DND-41 (cell line): ENCODE results near the gene MTFMT.

Source experiments
- ATAC-seq: fragments of 200-7000 bp; cut with Tn5 transposase; 3 replicates; pipeline ENCODE4 v1.9.1; 2021; ENCODE audit warnings: low read depth; ENCODE audit not compliant: insufficient read depth
- DNase-seq: peaks from one replicate; pipeline ENCODE4 v3.0.0-alpha.2; 2020
- H2AFZ ChIP-seq: 2 replicates; pipeline ENCODE4 v1.6.0; 2012; ENCODE audit warnings: low read depth, low read length
- H3K27ac ChIP-seq: 2 replicates; pipeline ENCODE4 v1.5.1; 2012; ENCODE audit warnings: low read length, inconsistent platforms
- H3K27me3 ChIP-seq: fragments of 200-600 bp; sonication (generic); 2 replicates; pipeline ENCODE4 v1.6.0; 2012; ENCODE audit warnings: low read length, mild to moderate bottlenecking, inconsistent platforms; ENCODE audit not compliant: insufficient read depth, poor library complexity
- H3K36me3 ChIP-seq: 2 replicates; pipeline ENCODE4 v1.5.1; 2012; ENCODE audit warnings: low read length, inconsistent platforms; ENCODE audit not compliant: insufficient read depth
- H3K4me1 ChIP-seq: 2 replicates; pipeline ENCODE4 v1.5.1; 2012; ENCODE audit warnings: mild to moderate bottlenecking, low read length; ENCODE audit not compliant: insufficient read depth
- H3K4me2 ChIP-seq: 2 replicates; pipeline ENCODE4 v1.6.0; 2012; ENCODE audit warnings: mild to moderate bottlenecking, moderate library complexity, low read length, inconsistent platforms; ENCODE audit not compliant: insufficient read depth
- H3K4me3 ChIP-seq, 2 experiments: fragments of 200-600 bp in 1 of 2; shearing (Covaris generic) in 1 of 2; 2 replicates each; pipeline ENCODE4 v1.5.1; 2012 to 2016; ENCODE audit warnings: inconsistent platforms in 2 of 2, low read length in 2 of 2, mild to moderate bottlenecking in 2 of 2, low read depth in 1 of 2, moderate library complexity in 1 of 2
- H3K79me2 ChIP-seq: 2 replicates; pipeline ENCODE4 v1.6.0; 2012; ENCODE audit warnings: low read length, inconsistent platforms; ENCODE audit not compliant: insufficient read depth
- H3K9ac ChIP-seq: 2 replicates; pipeline ENCODE4 v1.6.0; 2012; ENCODE audit warnings: low read depth, mild to moderate bottlenecking, inconsistent platforms, low read length, moderate library complexity
- H3K9me3 ChIP-seq: 2 replicates; pipeline ENCODE4 v1.5.1; 2012; ENCODE audit warnings: low read length, moderate library complexity, mild to moderate bottlenecking, inconsistent platforms; ENCODE audit not compliant: insufficient read depth, severe bottlenecking
- H4K20me1 ChIP-seq: 2 replicates; pipeline ENCODE4 v1.6.0; 2012; ENCODE audit warnings: low read length; ENCODE audit not compliant: insufficient read depth
- CTCF ChIP-seq: IDR thresholded peaks from 2 replicates; pipeline ENCODE4 v1.5.1; 2012; ENCODE audit warnings: borderline replicate concordance, low read length, moderate library complexity, mild to moderate bottlenecking; ENCODE audit not compliant: poor library complexity, severe bottlenecking; ENCODE audit errors: extremely low read depth
- EZH2 ChIP-seq: IDR thresholded peaks from 3 replicates; pipeline ENCODE4 v1.6.1; 2012; ENCODE audit warnings: borderline replicate concordance, low read depth, mild to moderate bottlenecking, moderate library complexity, low read length, inconsistent platforms; ENCODE audit not compliant: severe bottlenecking

Gene MTFMT

GRCh38 chr15:65028921-65029735 lies at the start of gene MTFMT:
Gene MTFMT (minus strand): TSS chr15:65029639. CDS start chr15:65029613, 26 bp downstream.
- H3K4me2 ChIP-seq = peak within 1 kb of the TSS; percentile 93
- TF ChIP-seq EZH2 (no peak), CTCF (peak; percentile 17)
- H3K27me3 ChIP-seq = no peaks in the 10 kb centered on the region
- ATAC-seq (peak; percentile 96), DNase-seq (peak; percentile 91)
- peak within 1 kb of the TSS; percentile 63 for H3K27ac ChIP-seq
- peaks cover 18% of the 10 kb centered on the region for H3K4me1 ChIP-seq
- H3K9ac ChIP-seq = peak within 1 kb of the TSS; percentile 88
- H3K4me3 ChIP-seq = peak within 1 kb of the TSS; percentile 95 to 97
- peaks cover 13% of the 10 kb centered on the region for H3K79me2 ChIP-seq
- H3K36me3 ChIP-seq = peaks cover 14% of the 10 kb centered on the region
- no peaks in the 10 kb centered on the region for H4K20me1 ChIP-seq
- peak within 1 kb of the TSS; percentile 91 for H2AFZ ChIP-seq
- H3K9me3 ChIP-seq = no peaks in the 10 kb centered on the region

- Histone ChIP-seq H3K79me2 (no peaks in the 10 kb centered on the region), H3K4me1 (peaks cover 13% of the 10 kb centered on the region), H3K27ac (no peak overlapping the region), H3K36me3 (no peaks in the 10 kb centered on the region), H3K9me3 (no peaks in the 10 kb centered on the region), H3K9ac (no peak overlapping the region), H3K27me3 (no peaks in the 10 kb centered on the region), H3K4me2 (no peak overlapping the region), H3K4me3 (no peak overlapping the region), H2AFZ (no peak overlapping the region), H4K20me1 (no peaks in the 10 kb centered on the region)
- TF ChIP-seq CTCF = no peak
- no peak for TF ChIP-seq EZH2
- ATAC-seq (no peak), DNase-seq (no peak)
Observed at GRCh38 chr15:65077981-65078352, 48.5 kb upstream of the MTFMT start.

GRCh38 chr15:65077291-65077980 lies 48.0 kb upstream of the MTFMT start:
- no peak overlapping the region for H3K4me2 ChIP-seq
- peaks cover 7% of the 10 kb centered on the region for H3K4me1 ChIP-seq
- no peak overlapping the region for H3K9ac ChIP-seq
- H3K27ac ChIP-seq = no peak overlapping the region
- H3K27me3 ChIP-seq = no peaks in the 10 kb centered on the region
- TF ChIP-seq CTCF (no peak), EZH2 (no peak)
- H3K36me3 ChIP-seq = no peaks in the 10 kb centered on the region
- H4K20me1 ChIP-seq = no peaks in the 10 kb centered on the region
- DNase-seq (no peak), ATAC-seq (no peak)
- H3K9me3 ChIP-seq = no peaks in the 10 kb centered on the region
- no peak overlapping the region for H3K4me3 ChIP-seq
- no peak overlapping the region for H2AFZ ChIP-seq
- H3K79me2 ChIP-seq = no peaks in the 10 kb centered on the region
